Gastrocnemius medialis (tissue), 4 donors: ENCODE measurements around the gene DHRSX. TPM values are rescaled to one million over a fixed set of nuclear protein-coding genes. Genes with fewer than 3 reads are reported as not detected.
"Not testable (repeated sequence)": the region's sequence is repeated elsewhere in the genome, so short reads cannot be mapped to it uniquely, and the experiment has no call there.

Experiments
- ATAC-seq, 2 donors: fragments of 150-250 bp; one replicate each; pipeline ENCODE4 v1.9.1; 2016
- DNase-seq, 2 donors: peaks; one replicate each; pipeline ENCODE4 v3.0.0-alpha.2; 2019
- H3K27ac ChIP-seq, 4 donors: fragments of 200-600 bp; sonication (generic); 1 replicate in 1 of 4; 2 replicates in 3 of 4; pipeline ENCODE4 v1.5.1; 2016 to 2018; ENCODE audit warnings: mild to moderate bottlenecking in 2 of 4, moderate library complexity in 1 of 4
- H3K27me3 ChIP-seq, 3 donors: fragments of 200-600 bp; sonication (generic) in 2 of 3; 1 replicate in 1 of 3; 2 replicates in 2 of 3; pipeline versions ENCODE4 v1.5.1 to v1.6.0; 2016 to 2019; ENCODE audit warnings: mild to moderate bottlenecking in 1 of 3, moderate library complexity in 1 of 3
- H3K36me3 ChIP-seq, 2 donors: fragments of 200-600 bp; sonication (generic) in 1 of 2; one replicate each; pipeline ENCODE4 v1.5.1; 2017 to 2018
- H3K4me1 ChIP-seq, 2 donors: fragments of 200-600 bp; sonication (generic) in 1 of 2; one replicate each; pipeline ENCODE4 v1.5.1; 2016 to 2017; ENCODE audit warnings: mild to moderate bottlenecking in 2 of 2
- H3K4me3 ChIP-seq, 4 donors: fragments of 200-600 bp; sonication (generic) in 3 of 4; 1 replicate in 1 of 4; 2 replicates in 3 of 4; pipeline ENCODE4 v1.5.1; 2016 to 2019; ENCODE audit warnings: mild to moderate bottlenecking in 2 of 4
- H3K9me3 ChIP-seq, 3 donors: fragments of 200-600 bp; sonication (generic) in 2 of 3; 1 replicate in 1 of 3; 2 replicates in 2 of 3; pipeline ENCODE4 v1.5.1; 2016 to 2019
- CTCF ChIP-seq, 5 experiments: fragments of 450-650 bp in 3 of 5; fragments of 200-600 bp in 2 of 5; sonication (generic) in 2 of 5; IDR thresholded peaks in 4 of 5; conservative IDR thresholded peaks in 1 of 5; 1 replicate in 4 of 5; 2 replicates in 1 of 5; pipeline ENCODE4 v1.5.1; 2016 to 2019; ENCODE audit warnings: antibody characterized with exemption in 5 of 5, mild to moderate bottlenecking in 3 of 5, moderate library complexity in 3 of 5
- POLR2A ChIP-seq, 2 donors: fragments of 450-650 bp; IDR thresholded peaks; one replicate each; pipeline ENCODE4 v1.6.1; 2017; ENCODE audit warnings: antibody characterized with exemption in 2 of 2, mild to moderate bottlenecking in 2 of 2, moderate library complexity in 2 of 2
- in situ Hi-C, 4 donors: fragments of 200-750 bp; cut with MboI; loops; one replicate each; pipeline versions ENCODE4 v1.15.0 to v1.8.0; 2017; ENCODE audit warnings: low sequenced_read_pairs in 4 of 4
- intact Hi-C: fragments of 100-400 bp; cut with DNase I; formaldehyde crosslinking; loops from one replicate; pipeline ENCODE4 v1.15.1; 2023; ENCODE audit warnings: low total_unique reads
- total RNA-seq, 4 donors: library from RNA; depleted of rRNA; stranded (reverse); fragments of >200 nt; gene quantifications; one replicate each; pipeline versions ENCODE4 v1.1.0 to v1.2.3, GENCODE V29; 2016

Gene DHRSX
- total RNA-seq, 4 donors from 2014 or later = 9.8 to 31.1 (median 13.6) TPM

GRCh38 chrX:2536141-2536540 lies 35.4 kb upstream of the DHRSX start:
- DNase-seq = no peak
- no peak for TF ChIP-seq POLR2A (IDR thresholded peaks at IDR 0.05)
- Histone ChIP-seq H3K27ac (no peak overlapping the region), H3K9me3 (no peaks in the 10 kb centered on the region), H3K4me1 (no peaks in the 10 kb centered on the region), H3K27me3 (peaks cover 0 to 7% (median 3%) of the 10 kb centered on the region in 3 donors), H3K4me3 (no peak overlapping the region), H3K36me3 (no peaks in the 10 kb centered on the region)
- in situ Hi-C loops = no loop called here
- no peak for ATAC-seq
- intact Hi-C loops = no loop called here

GRCh38 chrX:2534261-2535021 lies 33.7 kb upstream of the DHRSX start:
- ATAC-seq, H3K27ac ChIP-seq, DNase-seq, H3K9me3 ChIP-seq, H3K27me3 ChIP-seq, intact Hi-C loops, H3K4me3 ChIP-seq, H3K4me1 ChIP-seq, in situ Hi-C loops, H3K36me3 ChIP-seq: not testable (repeated sequence)

GRCh38 chrX:2533424-2533823 lies 32.6 kb upstream of the DHRSX start:
- Histone ChIP-seq H3K36me3 (no peaks in the 10 kb centered on the region), H3K27ac (no peak overlapping the region), H3K9me3 (no peaks in the 10 kb centered on the region), H3K27me3 (peaks cover 0 to 7% (median 0%) of the 10 kb centered on the region in 3 donors), H3K4me1 (no peaks in the 10 kb centered on the region), H3K4me3 (no peak overlapping the region)
- in situ Hi-C loops (no loop called here), intact Hi-C loops (no loop called here)
- TF ChIP-seq CTCF (IDR thresholded peaks at IDR 0.05 in 4 of 5, conservative IDR thresholded peaks at IDR 0.05 in 1 of 5) = no peak
- TF ChIP-seq POLR2A (IDR thresholded peaks at IDR 0.05) = no peak
- ATAC-seq (no peak), DNase-seq (no peak)

GRCh38 chrX:2526390-2526789 lies 25.6 kb upstream of the DHRSX start:
- TF ChIP-seq POLR2A (IDR thresholded peaks at IDR 0.05) (no peak), CTCF (IDR thresholded peaks at IDR 0.05 in 4 of 5, conservative IDR thresholded peaks at IDR 0.05 in 1 of 5) (no peak)
- Histone ChIP-seq H3K9me3 (no peaks in the 10 kb centered on the region), H3K27me3 (no peaks in the 10 kb centered on the region), H3K27ac (no peak overlapping the region), H3K4me3 (no peak overlapping the region), H3K36me3 (no peaks in the 10 kb centered on the region), H3K4me1 (no peaks in the 10 kb centered on the region)
- intact Hi-C loops = no loop called here
- no peak for DNase-seq
- in situ Hi-C loops = no loop called here
- no peak for ATAC-seq

DNA sequence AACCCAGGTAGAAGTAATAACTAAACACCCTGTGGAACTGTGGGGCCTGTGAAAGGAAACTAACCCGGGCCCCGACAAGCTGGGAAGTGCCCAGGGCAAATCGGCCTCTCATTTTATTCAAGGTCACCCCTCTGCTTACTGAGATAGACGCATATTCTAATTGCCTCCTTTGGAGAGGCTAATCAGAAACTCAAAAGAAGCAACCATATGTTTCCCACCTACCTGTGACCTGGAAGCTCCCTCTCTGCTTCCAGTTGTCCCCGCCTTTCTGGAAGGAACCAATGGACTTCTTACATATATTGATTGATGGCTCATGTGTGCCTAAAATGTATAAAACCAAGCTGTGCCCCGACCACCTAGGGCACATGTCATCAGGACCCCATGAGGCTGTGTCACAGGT lies 23.1 kb upstream of the DHRSX start:
- in situ Hi-C loops = no loop called here
- no peak for TF ChIP-seq POLR2A (IDR thresholded peaks at IDR 0.05)
- no peak for TF ChIP-seq CTCF (IDR thresholded peaks at IDR 0.05 in 4 of 5, conservative IDR thresholded peaks at IDR 0.05 in 1 of 5)
- no peak for DNase-seq
- Histone ChIP-seq H3K27me3 (no peaks in the 10 kb centered on the region), H3K27ac (no peak overlapping the region), H3K9me3 (no peaks in the 10 kb centered on the region), H3K36me3 (no peaks in the 10 kb centered on the region), H3K4me3 (no peak overlapping the region), H3K4me1 (no peaks in the 10 kb centered on the region)
- ATAC-seq = no peak
- intact Hi-C loops = no loop called here
